GM19239 (cell line): Measurements from ENCODE around the gene LHFPL5.

ENCODE experiments used
- DNase-seq: peaks from one replicate; pipeline ENCODE4 v3.0.0; 2011; ENCODE audit warnings: low spot score; ENCODE audit not compliant: insufficient read length
- FAIRE-seq: peaks from 2 replicates; lab custom pipeline; 2011; peaks lifted over from hg19 to GRCh38; lab: Jason Lieb, UNC

The LHFPL5 gene

DNA sequence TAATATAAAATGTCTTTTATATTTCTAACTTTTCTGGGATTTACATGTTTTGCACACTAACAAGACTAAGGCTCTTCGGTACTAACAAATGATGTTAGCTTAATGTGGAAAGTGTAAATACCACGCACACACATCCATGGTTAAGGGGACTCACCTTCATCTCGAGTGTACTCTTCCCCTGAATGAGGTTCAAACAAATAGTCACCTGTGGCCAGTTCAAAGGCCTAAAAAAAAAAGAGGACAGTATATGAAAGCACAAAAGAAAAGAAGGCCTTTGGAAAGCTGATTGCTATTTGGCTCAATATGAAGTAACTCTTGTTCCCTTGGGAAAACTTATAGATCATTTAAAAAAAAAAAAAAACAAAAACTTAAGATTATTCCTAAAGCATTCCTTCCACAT is 37.2 kb downstream of the LHFPL5 start:
- DNase-seq (no peak), FAIRE-seq (no peak)

DNA sequence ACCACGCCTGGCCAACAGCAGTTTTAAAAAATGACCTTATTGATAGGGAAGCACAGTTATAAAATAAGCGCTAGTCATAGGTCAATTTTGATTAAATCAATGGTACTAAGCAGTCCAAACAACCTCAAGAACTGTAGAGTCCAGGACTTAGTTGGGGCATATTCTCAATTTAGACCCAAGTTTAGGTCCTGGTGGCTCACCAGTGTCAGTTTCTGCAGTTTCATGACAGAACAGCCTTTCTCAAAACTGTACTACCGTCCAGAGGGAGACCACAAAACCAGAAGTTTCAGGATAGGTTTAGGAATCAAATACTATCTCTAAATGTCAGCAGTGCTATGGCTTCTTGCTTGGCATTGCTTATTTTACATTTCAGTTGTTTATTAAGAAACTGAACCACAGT is 39.1 kb downstream of the LHFPL5 start:
- no peak for DNase-seq
- no peak for FAIRE-seq

DNA sequence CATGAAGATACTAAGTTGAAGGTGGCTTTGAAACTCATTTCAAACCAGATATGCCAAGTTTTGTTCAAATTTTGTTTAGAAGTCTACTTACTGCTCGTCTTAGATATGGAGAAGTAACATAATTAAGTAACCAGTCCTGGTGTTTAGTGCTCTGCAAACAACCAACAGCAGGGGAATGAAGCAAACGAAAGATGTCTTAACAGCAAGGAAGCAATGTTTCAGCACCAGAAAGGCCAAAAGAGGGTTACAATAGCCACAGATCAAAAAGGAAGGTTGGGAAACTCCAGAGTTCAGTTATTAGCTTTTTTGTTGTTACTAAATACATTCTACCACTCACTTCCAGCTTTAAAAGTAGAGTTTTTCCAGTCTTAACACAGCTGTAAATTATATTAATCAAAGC is 45.1 kb downstream of the LHFPL5 start:
- FAIRE-seq (no peak), DNase-seq (no peak)

DNA sequence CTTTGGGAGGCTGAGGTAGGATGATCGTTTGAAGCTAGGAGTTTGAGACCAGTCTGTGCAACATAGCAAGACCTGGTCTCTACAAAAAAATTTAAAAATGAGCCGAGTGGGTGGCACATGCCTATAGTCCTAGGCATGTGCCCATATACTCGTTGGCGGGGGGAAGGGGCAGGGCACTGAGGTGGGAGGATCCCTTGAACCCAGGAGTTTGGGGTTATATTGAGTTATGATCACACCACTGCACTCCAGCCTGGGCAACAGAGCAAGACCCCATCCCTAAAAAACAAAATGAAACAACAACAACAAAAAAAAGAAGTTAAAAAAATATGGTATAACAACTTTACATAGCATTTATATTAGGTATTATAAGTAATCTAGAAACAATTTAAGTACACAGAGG is 47.8 kb downstream of the LHFPL5 start:
- no peak for FAIRE-seq
- no peak for DNase-seq

DNA sequence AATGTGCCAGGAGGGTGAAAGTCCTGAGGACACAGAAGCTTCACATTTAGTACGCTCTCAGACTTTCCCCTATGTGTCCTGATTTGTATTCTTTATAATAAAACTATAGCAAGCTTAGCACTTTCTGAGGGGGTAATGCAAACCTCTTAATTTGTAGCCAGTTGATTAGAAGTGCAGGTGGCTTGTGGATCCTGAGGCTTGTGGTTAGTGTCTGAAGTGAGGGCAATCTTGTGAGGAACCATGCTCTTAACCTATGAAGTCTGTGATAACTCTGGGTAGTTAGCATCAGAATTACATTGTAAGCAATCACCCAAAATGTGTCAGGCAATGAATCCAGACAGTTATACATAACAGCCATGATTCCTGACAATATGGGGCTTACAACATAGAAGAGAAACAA is 51.1 kb downstream of the LHFPL5 start:
- FAIRE-seq: no peak
- no peak for DNase-seq

DNA sequence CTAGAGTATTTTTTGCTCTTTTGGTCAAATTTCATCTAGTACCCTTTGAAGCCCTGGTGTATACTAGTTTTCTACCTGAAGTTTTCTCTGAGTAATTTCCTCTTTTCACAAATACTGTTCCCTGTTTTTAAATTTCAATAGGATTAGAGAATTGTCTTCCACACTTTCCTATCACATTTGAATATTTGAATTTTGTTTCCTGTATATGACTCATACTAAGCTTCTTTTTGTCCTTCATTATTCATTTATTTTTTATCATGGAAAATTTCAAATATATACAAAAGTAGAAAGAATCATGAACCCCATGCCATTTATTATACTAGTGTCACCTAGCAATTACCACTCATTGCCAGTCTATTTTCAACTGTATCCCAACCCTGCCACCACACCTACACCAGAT is 52.7 kb downstream of the LHFPL5 start:
- no peak for FAIRE-seq
- no peak for DNase-seq

DNA sequence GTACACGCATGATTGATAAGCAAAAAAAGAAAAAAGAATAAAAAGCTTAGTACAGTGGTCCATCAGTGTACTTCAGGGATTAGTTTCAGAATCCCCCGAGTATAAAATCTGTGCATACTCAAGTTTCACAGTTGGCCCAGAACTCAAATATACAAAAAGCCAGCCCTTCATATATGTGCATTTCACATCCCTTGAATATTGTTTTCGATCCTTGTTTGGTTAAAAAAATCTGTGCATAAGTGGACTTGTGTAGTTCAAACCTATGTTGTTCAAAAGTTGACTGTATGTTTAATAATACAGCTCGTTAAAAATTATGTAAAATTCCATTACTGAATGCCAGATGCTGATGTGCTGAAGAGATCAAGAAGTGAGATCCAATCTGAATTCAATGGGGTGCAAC is 54.2 kb downstream of the LHFPL5 start:
- DNase-seq (no peak), FAIRE-seq (no peak)
